SK-MEL-5 (cell line): ENCODE data around the gene SP2. TPM values are rescaled to one million over a fixed set of nuclear protein-coding genes. Genes with fewer than 3 reads are reported as not detected.

ENCODE experiments used
- DNase-seq: peaks from one replicate; pipeline ENCODE4 v3.0.0-alpha.2; 2016; ENCODE audit warnings: low read depth, low spot score
- in situ Hi-C: cut with HindIII; loops from 2 replicates; pipeline ENCODE4 v1.10.0; 2016; ENCODE audit warnings: low sequenced_read_pairs, high pct_unique_total_duplicates, low pct_unique_long_range_greater_than_20kb
- polyA plus RNA-seq, 2 experiments: library from polyadenylated mRNA; depleted of rRNA; stranded (reverse); fragments of >200 nt; gene quantifications; 2 replicates each; pipeline ENCODE4 v1.2.3, GENCODE V29; 2015
- total RNA-seq: library from RNA; depleted of rRNA; stranded (reverse); fragments of >200 nt; shearing (Covaris generic); gene quantifications from 2 replicates; pipeline ENCODE4 v1.2.3, GENCODE V29; 2014; rRNA removed

Gene SP2
- total RNA-seq, result 1.2 and 2.9 TPM in 2 replicates
- polyA plus RNA-seq (2015; cell fraction: cytosol; rRNA removed), result 27.7 and 27.8 TPM in 2 replicates
- 10.4 and 14.5 TPM in 2 replicates for polyA plus RNA-seq (2015; cell fraction: nucleus; rRNA removed)

DNA sequence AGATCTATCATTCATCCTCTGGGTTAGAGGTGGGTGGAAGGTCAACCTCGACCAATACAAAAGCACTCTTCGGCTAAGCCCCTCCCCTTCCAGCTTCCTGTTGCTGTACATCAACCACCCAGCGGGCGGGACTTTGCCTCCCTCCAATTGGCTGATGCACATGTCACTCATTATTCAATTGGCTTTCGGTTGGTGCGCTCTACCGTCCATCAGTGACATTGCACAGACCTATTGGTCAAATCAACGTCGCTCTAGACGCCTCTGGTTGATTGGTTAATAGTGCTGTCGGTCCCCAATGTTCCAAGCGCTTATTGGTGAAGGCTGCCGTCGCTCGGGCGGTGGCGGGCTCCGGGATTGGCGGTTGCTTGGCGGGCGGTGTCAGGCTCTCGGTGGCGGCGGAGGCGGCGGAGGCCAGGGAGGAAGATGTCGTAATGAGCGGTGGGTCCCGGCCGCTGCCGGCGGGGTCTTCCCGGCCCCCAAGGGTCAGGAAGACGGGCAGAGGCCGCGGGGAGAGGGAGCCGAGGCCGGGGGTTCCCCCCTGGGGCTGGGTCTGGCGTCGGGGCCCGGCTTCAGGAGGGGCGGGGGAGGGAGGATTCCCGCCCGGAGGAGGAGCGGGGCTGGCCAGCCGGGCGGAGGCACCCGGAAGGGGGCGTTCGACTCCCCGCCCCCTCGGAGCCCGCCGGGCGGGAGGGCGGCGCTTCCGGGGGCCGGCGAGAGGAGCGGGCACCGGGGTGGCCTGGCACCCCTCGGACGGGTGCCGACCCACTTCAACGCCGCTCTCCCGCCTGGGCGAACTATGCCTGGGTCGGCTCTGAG lies at the start of gene SP2:
TSS of gene SP2 (plus strand) at position 381 of the 816 bp plus-strand sequence. CDS start at position 432, 51 bp downstream.
- peak; percentile 100 for DNase-seq
- in situ Hi-C loops, result no loop called here

DNA sequence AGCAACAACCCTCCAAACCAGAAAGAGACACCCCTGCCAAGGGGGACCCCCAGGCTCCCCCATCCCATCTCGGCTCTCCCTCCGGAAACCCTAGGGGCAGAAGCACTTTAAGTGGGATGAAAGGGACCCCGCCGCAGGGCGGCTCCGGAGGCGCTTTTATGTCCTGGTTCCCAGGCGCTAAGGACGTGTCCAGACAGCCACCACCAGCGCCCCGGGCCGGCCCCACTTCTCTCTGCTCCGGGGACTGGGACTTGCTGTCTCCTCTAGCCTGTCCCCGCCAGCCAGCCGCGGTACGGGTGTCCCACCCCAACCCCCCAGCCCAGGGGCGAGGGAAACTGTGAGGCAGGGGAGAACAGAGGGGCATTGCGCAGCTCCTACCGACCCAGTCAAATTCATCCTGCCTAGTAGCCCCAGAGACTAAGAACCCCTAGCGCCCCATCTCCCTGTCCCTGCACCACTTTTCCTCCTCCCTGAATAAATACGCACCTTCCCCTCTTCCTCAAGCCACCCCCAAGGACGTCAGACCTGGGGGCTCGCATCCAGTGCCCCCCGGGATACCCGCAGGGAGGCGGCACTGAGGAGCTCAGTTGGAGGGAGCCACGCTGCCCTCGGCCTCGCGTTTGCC lies 49.2 kb upstream of the SP2 start:
- in situ Hi-C loops, result no loop called here
- no peak for DNase-seq

DNA sequence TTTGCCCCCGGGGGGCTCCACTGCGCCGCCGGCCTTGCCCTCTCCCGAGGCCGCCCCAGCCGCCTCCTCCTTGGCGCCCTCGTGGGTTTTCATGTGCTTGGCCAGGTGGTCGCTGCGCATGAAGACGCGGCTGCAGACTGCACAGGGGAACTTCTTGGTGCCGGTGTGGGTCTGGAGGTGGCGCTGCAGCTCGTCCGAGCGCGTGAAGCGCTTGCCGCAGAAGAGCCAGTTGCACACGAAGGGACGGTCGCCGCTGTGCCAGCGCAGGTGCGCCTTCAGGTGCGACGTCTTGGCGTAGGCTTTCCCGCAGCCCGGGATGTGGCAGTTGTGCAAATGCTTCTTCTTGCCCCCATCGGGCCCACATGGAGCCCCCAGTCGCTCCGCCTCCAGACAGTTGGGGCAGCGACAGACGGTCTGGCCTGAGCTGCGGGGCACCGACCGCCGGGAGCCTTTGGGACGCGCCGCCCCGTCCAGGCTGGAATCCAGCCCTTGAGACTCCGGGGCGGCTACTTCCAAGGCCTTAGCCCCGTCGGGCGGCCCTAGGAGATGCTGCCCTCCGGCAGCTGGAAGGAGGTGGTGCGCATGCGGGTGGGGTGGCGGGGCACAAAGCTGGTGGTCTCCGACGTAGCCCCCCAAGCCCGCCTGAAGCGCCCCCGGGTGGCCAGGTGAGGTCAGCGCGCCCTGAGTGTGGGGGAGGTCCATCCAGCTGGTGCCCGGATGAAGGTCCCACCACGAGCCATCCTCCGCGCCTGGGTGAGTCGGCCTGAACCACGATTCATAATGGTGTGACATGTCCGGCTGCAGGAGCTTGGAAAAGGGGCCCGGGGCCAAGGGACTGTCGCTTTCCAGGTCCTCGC lies 48.5 kb upstream of the SP2 start:
- in situ Hi-C loops, result no loop called here

DNA sequence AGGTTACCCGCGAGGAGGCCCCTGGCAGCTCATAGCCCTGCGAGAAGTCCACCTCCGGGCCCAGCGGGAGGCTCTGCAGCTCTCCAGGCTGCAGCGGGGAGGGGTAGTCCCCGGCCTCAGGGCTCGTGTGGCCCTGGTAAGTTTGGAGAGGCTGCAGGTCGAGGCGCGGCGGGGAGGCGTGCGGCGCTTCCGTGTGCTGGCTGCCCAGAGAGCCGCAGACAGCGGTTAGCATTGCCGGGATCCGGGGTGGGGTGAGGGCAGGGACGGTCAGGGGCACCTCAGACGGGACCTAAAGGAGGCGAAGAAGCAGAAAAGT lies 47.9 kb upstream of the SP2 start:
- in situ Hi-C loops, result no loop called here
- no peak for DNase-seq

More for the DNA sequence above, 48.5 kb upstream of the SP2 start:
- DNase-seq, result peak; percentile 34

DNA sequence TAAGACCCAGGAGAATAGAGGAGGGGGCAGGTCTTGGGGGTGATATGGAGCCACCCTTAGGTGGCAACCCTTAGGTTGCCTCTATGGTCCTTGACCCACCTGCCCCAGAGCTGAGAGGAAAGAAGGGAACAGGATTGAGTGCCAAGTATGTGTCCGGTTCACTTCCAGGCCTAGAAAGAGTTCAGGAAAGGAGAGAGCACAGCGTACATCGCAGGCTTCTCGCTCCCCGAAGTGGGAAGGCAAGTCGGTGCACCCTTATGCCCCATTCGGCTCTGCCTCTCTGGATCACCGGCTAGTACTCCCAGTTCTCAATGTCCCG lies 45.7 kb upstream of the SP2 start:
- no peak for DNase-seq

DNA sequence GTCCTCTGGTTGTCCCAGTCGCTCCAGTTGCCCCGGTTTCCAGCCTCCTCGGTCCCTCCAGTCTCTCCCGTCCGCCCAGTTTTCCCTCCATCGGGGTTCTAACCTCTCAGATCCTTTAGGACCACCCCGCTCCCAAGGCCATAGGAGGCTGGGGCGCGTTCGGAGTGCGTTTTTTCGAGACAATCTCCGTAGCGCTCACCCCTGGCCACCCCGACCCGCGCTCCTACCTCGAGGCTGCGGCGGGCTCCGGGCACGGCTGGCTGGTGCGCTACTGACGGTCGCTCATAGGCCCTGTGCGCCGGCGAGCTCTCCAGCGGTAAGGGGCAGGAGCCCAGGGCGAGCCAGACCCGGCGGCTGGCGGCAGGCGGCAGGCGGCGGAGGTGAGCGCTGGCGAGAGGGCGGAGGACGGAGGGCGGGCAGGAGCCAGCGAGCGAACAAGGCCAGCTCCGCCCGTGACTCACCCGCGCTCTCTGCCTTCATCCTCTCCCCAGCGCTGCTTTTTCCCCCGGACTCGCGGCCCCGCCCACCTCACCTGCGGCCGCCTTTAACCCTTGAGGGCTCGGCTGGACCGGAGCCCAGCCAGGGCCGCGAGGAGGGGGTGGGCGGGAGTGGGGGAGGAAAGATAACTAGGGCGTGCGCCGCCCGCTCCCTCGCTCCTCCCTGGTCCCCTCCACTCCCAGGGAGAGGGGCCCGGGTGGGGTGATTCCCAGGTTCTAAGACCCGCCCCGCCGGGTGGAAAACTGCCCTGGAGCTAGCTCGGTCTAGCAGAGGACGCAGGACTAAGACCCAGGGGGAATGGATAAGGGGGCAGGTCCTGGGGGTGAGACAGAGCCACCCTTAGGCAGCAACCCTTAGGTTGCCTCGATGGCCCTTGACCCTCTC lies 45.1 kb upstream of the SP2 start, which contains the start of gene SP6:
TSS of gene SP6 (minus strand) at position 472 of the 882 bp plus-strand sequence. CDS start 2,734 bp downstream, outside the sequence.
- DNase-seq, result no peak

More for the DNA sequence above, 45.7 kb upstream of the SP2 start:
- in situ Hi-C loops, result no loop called here

DNA sequence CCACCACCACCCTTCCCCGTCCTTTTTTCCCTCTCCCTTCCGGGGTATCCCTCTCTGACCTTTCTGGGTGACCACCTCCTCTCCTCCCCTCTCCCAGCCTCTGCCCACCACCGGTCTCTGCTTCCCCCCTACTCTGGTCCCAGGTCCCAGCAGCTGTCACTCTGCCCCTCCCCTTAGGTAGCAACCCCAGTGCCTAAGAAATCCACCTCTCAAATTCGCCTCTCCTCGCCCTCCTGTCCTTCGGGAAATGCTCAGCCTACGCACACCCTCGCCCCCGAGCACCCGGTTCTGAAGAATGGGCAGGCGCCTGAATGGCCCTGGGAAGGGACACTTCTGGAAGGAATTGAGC lies 44.3 kb upstream of the SP2 start:
- DNase-seq, result no peak
- in situ Hi-C loops, result no loop called here

More for the DNA sequence above, 45.1 kb upstream of the SP2 start, which contains the start of gene SP6:
- in situ Hi-C loops, result no loop called here

DNA sequence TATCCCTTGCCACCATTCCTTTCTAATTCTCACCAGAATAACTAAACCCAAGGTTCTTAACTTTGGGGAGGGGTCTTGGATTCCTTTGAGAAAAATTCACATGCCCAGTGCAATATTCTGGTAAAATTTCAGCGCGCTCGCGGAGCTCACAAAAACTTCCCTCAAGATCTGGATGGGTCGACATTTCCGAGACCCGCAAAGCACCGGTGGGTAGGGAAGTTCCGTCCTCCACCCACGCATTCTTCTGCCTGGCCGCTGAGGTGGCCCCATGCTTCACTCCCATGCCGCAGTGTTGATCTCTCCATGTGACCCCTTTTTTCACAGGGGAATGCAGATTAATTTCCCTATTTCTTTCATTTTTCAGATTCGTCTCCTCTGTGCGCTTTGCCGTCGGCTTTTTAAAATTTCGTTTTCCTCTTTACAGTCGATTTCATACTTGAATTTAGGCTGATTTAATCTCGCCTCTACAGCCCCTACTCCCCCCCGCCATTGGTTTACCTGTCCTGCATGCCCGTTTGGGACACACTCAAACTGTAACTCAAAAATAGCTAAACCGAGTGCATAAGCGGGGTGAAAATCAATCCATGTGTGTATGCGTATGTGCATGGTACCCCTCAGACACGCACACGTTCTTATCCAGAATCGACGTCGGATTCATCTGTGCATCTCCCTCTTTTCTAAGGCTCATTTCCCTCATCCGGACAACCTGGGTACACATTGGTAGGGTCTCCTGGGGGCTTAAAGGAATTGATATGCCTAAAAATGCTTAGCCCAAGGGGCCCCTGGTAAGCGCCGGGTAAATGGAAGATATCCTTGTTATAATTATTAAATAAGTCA lies 43.7 kb upstream of the SP2 start:
- no peak for DNase-seq
- in situ Hi-C loops, result no loop called here

DNA sequence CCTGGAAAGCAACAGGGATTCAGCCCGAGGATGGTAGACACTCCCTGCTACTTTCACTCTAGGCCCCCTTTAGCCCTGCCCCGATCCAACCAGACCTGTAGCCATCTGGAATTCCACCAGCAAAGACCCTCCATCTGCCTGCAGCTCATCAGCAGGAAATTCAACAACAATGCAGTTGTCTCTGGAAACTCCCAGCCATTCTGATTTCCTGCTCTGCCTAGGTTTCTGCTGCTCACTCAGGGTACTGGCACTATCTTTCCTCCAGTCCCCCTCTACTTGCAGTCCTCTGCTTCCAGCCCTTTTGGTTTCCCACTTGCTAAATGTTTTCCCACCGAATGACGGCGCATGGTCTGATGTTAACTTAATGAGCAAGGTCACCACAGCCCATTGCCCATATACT lies 42.4 kb upstream of the SP2 start:
- in situ Hi-C loops, result no loop called here
- DNase-seq, result no peak

DNA sequence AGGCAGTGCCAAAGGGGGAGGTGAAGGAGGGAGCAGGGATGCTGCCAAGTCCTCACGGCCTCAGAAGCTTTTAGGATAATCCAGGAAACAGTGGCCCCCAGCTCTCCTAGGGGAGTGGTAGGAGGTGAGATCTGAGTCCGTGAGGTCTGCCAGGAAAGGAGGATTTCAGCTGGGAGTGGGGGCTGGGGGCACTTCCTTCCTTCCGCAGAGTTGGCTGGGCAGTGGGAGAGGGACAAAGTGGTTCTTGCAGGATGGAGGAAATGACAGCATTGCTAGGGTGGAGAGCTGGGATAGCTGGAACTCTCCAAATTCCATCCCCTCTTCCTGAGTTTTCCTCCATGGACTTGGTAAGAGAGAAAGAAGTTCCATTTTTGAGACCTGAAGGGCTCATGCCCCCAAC lies 40.3 kb upstream of the SP2 start:
- no peak for DNase-seq
- in situ Hi-C loops, result no loop called here

DNA sequence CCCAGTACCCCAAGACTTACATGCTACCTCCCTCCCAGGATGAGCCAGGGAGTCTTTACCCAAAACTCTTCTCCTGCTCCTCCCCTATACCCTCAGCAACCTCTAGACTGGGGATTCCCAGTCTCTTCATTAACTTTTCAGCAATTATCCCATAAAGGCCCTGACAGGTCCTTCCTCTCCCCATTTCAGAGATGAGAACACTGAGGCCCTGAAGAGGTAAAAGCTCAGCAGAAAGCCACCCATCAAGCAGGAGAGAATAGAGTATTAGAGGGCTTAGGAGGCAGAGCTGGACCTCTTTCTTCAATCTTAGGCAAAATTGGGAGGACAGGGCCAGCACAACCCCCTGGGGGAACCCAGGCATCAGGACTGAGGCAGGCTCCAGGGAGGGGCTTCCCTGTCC lies 39.2 kb upstream of the SP2 start:
- in situ Hi-C loops, result no loop called here
- no peak for DNase-seq

DNA sequence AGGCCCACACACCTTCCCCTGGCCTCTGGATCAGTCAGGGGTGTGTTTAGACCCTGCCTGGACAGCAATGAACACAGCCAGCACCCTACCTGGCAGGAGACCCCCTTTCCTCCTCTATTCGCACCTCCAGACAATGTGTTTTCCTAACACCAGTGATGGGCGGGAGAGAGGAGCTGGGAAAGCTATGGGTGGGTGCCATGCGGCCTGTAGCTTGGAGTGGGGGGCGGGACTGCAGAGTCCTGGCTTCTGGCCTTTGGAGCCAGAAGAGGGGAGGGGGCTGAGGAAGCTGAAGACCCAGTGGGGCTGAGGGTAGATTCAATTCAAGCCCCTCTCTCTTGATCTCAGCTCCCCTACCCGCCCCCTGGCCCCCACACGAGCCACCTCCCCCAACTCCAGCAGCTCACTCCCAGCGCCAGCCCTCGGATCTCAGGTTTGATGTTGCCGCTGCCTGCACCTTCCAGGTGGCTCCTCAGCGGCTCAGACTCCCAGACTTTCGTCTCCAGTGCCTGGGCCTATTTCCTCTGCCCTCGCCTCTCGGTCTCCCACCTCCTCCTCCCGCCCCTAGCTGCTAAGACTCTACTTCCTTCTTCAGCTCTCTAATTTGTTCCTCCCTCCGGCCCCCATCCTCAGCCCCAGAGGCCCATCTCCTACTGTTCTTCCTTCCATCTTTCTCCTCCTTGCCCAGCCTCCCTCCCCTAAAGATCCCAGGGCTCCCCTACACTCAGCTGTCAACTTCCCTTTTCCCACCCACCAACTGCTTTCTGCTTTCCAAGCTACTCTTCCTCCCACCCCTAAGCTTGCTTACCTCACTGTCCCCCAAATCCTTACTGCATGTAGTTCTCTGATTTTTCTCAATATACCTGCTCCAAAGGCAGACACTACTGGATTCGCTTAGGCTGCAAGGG lies 38.2 kb upstream of the SP2 start:
- in situ Hi-C loops, result no loop called here
- DNase-seq, result no peak

DNA sequence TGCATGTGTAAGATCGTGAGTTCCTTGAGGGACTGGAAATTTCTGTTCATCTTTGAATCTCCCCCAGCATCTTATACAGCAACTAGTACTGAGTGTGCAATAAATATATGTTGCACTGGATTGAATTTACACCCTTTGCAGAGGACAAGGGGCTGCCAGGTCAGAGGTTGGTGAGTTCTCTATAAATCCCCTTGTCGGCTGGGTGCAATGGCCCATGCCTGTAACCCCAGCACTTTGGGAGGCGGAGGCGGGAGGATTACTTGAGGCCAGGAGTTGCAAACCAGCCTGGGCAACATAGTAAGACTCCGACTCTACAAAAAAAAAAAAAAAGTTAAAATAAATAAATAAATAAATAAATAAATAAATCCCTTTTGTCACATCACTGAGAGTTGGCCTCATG lies 35.6 kb upstream of the SP2 start:
- in situ Hi-C loops, result no loop called here
- no peak for DNase-seq

DNA sequence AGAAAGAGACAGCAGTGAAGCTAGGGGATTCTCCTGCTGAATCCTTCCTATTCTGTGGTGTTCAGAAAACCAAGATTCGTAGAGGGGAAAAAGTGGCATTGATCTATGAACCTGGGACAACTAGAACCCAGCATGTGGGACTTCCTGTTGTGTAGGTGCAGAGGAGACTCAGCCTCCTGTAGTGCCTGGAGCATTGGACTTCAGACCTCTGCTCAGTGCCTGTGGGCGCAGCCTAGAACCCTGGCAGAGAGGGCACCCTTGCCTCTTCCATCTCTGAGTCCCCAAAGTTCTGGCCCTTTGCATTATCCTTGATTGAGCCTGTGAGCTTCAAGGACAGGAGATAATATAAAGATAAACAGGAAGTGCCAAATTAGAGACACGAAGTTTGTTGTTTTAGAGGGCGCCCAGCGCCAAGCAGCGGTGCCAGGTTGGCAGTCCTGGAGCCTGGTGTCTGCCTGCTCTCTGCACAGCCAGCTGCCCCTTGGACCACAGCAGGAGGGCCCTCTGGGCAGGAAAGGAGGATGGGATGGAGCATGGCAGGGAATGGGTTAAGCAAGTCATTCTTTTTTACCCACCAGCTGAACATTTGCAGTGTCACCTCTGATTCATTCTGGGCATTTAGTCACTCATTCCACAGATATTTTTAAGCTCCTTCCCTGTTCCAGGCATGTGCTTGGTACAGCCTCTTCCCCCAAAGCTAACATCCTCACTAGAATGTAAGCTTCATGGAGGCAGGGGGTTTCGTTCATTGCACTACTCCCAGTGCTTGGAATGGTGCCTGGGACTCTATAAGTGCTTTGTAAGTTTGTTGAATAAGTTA lies 33.2 kb upstream of the SP2 start:
- DNase-seq, result no peak
- in situ Hi-C loops, result no loop called here

DNA sequence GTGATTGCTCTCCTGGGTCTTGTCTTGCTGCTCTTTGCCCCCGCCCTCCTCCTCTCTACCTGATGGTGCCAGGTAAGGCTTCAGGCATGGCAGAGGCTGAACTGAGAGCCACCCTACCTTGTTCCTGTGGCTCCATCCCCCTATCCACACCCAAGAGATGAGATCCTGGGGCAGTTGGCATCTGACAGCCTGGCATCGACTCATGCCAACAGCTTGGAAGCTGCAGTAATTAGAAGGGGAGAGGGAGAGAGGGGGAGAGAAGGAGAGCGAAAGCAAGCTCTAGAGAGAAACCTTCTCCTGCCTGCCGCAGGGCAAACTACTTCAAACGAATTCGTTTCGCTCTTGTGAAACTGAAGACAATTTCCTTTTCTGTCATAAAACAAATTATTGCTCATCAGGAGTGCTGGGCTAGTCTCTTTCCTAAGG lies 31.2 kb upstream of the SP2 start:
- DNase-seq, result no peak
- in situ Hi-C loops, result no loop called here
